ENCODE data around the gene TMEM221.

Gene TMEM221

GRCh38 chr19:17436874-17437267, 11.6 kb downstream of the TMEM221 start:
- DNase-seq: peak; percentile 26

GRCh38 chr19:17436094-17436873, 12.2 kb downstream of the TMEM221 start:
- DNase-seq: no peak

GRCh38 chr19:17435218-17435617, 13.2 kb downstream of the TMEM221 start:
- DNase-seq: no peak

- DNase-seq: no peak
These were observed 17.1 kb downstream of the TMEM221 start for GRCh38 chr19:17431417-17431816.

- no peak for DNase-seq
These were observed 18.8 kb downstream of the TMEM221 start for GRCh38 chr19:17429641-17430113.

- no peak for DNase-seq
These were observed 23.6 kb downstream of the TMEM221 start for GRCh38 chr19:17424743-17425365.

GRCh38 chr19:17423429-17424208, 24.8 kb downstream of the TMEM221 start:
- no peak for DNase-seq

- DNase-seq: no peak
These were observed 26.5 kb downstream of the TMEM221 start for GRCh38 chr19:17421942-17422341.

- DNase-seq: peak; percentile 33
These were observed 28.0 kb downstream of the TMEM221 start for GRCh38 chr19:17420475-17420924.

GRCh38 chr19:17419621-17420474, 28.6 kb downstream of the TMEM221 start, which contains the start of gene MVB12A:
MVB12A (plus strand) TSS chr19:17420047; CDS start chr19:17420136, 89 bp downstream.
- peak; percentile 98 for DNase-seq

GRCh38 chr19:17419154-17419620, 29.3 kb downstream of the TMEM221 start:
- DNase-seq: no peak

- DNase-seq: no peak
These were observed 29.8 kb downstream of the TMEM221 start for GRCh38 chr19:17418710-17419109.

- no peak for DNase-seq
These were observed 33.3 kb downstream of the TMEM221 start for GRCh38 chr19:17415121-17415520.

GRCh38 chr19:17414097-17414496, 34.4 kb downstream of the TMEM221 start:
- no peak for DNase-seq

GRCh38 chr19:17411801-17412200, 36.7 kb downstream of the TMEM221 start:
- DNase-seq: no peak

GRCh38 chr19:17409990-17410389, 38.5 kb downstream of the TMEM221 start:
- no peak for DNase-seq

- no peak for DNase-seq
These were observed 41.6 kb downstream of the TMEM221 start for GRCh38 chr19:17406887-17407196.

- DNase-seq: peak; percentile 35
These were observed 42.2 kb downstream of the TMEM221 start for GRCh38 chr19:17406046-17406886.

GRCh38 chr19:17405250-17406045, 43.0 kb downstream of the TMEM221 start, which contains the start of gene BST2:
BST2 (minus strand) TSS chr19:17405630; CDS start chr19:17405575, 55 bp downstream.
- DNase-seq: peak; percentile 97

GRCh38 chr19:17404621-17405249, 43.7 kb downstream of the TMEM221 start:
- no peak for DNase-seq
